Trophoblast cell (in vitro differentiated cells and primary cell): ENCODE measurements around the gene FOXJ3.
A peak's percentile ranks its signal among the peaks of the same experiment; 100 is the strongest.
"Not testable (repeated sequence)": the region's sequence is repeated elsewhere in the genome, so short reads cannot be mapped to it uniquely, and the experiment has no call there.

Experiments used
- DNase-seq, 2 donors: peaks; one replicate each; pipeline ENCODE4 v3.0.0-alpha.2; 2016
- H2AFZ ChIP-seq: 2 replicates; pipeline ENCODE4 v1.6.1; 2013; ENCODE audit warnings: low read length, moderate library complexity, mild to moderate bottlenecking; ENCODE audit not compliant: insufficient read depth, poor library complexity
- H2AK5ac ChIP-seq: 2 replicates; pipeline ENCODE4 v1.6.1; 2013; ENCODE audit warnings: mild to moderate bottlenecking, low read length
- H2BK120ac ChIP-seq: 2 replicates; pipeline ENCODE4 v1.6.1; 2013; ENCODE audit warnings: low read length, mild to moderate bottlenecking, moderate library complexity; ENCODE audit not compliant: insufficient read depth, poor library complexity
- H2BK12ac ChIP-seq: 2 replicates; pipeline ENCODE4 v1.6.1; 2013; ENCODE audit warnings: mild to moderate bottlenecking, low read length, moderate library complexity
- H2BK5ac ChIP-seq: 2 replicates; pipeline ENCODE4 v1.6.1; 2013; ENCODE audit warnings: low read length, low read depth, moderate library complexity, mild to moderate bottlenecking; ENCODE audit not compliant: poor library complexity
- H3K14ac ChIP-seq: 2 replicates; pipeline ENCODE4 v1.6.1; 2013; ENCODE audit warnings: mild to moderate bottlenecking, low read length
- H3K18ac ChIP-seq: 2 replicates; pipeline ENCODE4 v1.6.1; 2013; ENCODE audit warnings: mild to moderate bottlenecking, low read length
- H3K23ac ChIP-seq: 2 replicates; pipeline ENCODE4 v1.6.1; 2013; ENCODE audit warnings: low read length
- H3K27ac ChIP-seq: 2 replicates; pipeline ENCODE4 v1.5.1; 2013; ENCODE audit warnings: low read depth, mild to moderate bottlenecking, inconsistent platforms, low read length, moderate library complexity
- H3K27me3 ChIP-seq: 2 replicates; pipeline ENCODE4 v1.6.1; 2013; ENCODE audit warnings: inconsistent platforms, mild to moderate bottlenecking, low read length, moderate library complexity; ENCODE audit not compliant: insufficient read depth
- H3K36me3 ChIP-seq, 2 experiments: 1 replicate in 1 of 2; 2 replicates in 1 of 2; pipeline ENCODE4 v1.6.1; 2013; ENCODE audit warnings: low read length in 2 of 2, mild to moderate bottlenecking in 2 of 2, moderate library complexity in 1 of 2; ENCODE audit not compliant: insufficient read depth in 2 of 2, control insufficient read depth in 1 of 2
- H3K4ac ChIP-seq: 2 replicates; pipeline ENCODE4 v1.6.1; 2013; ENCODE audit warnings: low read depth, mild to moderate bottlenecking, low read length, moderate library complexity
- H3K4me1 ChIP-seq, 2 experiments: 1 replicate in 1 of 2; 2 replicates in 1 of 2; pipeline ENCODE4 v1.6.1; 2013; ENCODE audit warnings: low read length in 2 of 2, mild to moderate bottlenecking in 2 of 2, moderate library complexity in 1 of 2; ENCODE audit not compliant: insufficient read depth in 2 of 2, control insufficient read depth in 1 of 2
- H3K4me2 ChIP-seq: 2 replicates; pipeline ENCODE4 v1.6.1; 2013; ENCODE audit warnings: inconsistent platforms, mild to moderate bottlenecking, low read length, moderate library complexity
- H3K4me3 ChIP-seq: 2 replicates; pipeline ENCODE4 v1.5.1; 2013; ENCODE audit warnings: mild to moderate bottlenecking, low read depth, low read length, inconsistent platforms
- H3K79me1 ChIP-seq: one replicate; pipeline ENCODE4 v1.6.1; 2013; ENCODE audit warnings: low read length
- H3K79me2 ChIP-seq: 2 replicates; pipeline ENCODE4 v1.6.1; 2013; ENCODE audit warnings: low read length, mild to moderate bottlenecking; ENCODE audit not compliant: control insufficient read depth, insufficient read depth, poor library complexity
- H3K9ac ChIP-seq: 2 replicates; pipeline ENCODE4 v1.6.1; 2013; ENCODE audit warnings: mild to moderate bottlenecking, low read length
- H3K9me3 ChIP-seq: 2 replicates; pipeline ENCODE4 v1.6.1; 2013; ENCODE audit warnings: low read depth, mild to moderate bottlenecking, control low read depth, inconsistent platforms, low read length; ENCODE audit not compliant: insufficient read depth
- H4K12ac ChIP-seq: 2 replicates; pipeline ENCODE4 v1.6.1; 2013; ENCODE audit warnings: low read depth, mild to moderate bottlenecking, low read length, moderate library complexity
- H4K8ac ChIP-seq: 2 replicates; pipeline ENCODE4 v1.6.1; 2013; ENCODE audit warnings: low read depth, mild to moderate bottlenecking, low read length, moderate library complexity
- H4K91ac ChIP-seq: one replicate; pipeline ENCODE4 v1.6.1; 2013; ENCODE audit warnings: low read depth, mild to moderate bottlenecking, low read length, moderate library complexity
- WGBS: extraction: QIAGEN DNeasy Blood & Tissue Kit; methylation state at CpG from one replicate; pipeline ENCODE4 v1.1.7; 2013; ENCODE audit warnings: missing lambda C conversion rate; ENCODE audit not compliant: insufficient read length, insufficient coverage; ENCODE audit errors: extremely low coverage; 5-methylcytosine and 5-hydroxymethylcytosine counted together

FOXJ3 gene

GRCh38 chr1:42209526-42210251, 125.3 kb downstream of the FOXJ3 start:
- H2BK120ac ChIP-seq, result peak overlapping the region; percentile 29
- H3K4ac ChIP-seq, result no peak overlapping the region
- peak overlapping the region; percentile 2 for H3K14ac ChIP-seq
- H3K9ac ChIP-seq, result no peak overlapping the region
- peak overlapping the region; percentile 23 for H2BK5ac ChIP-seq
- no peak overlapping the region for H3K4me3 ChIP-seq
- no peak overlapping the region for H2AK5ac ChIP-seq
- H2AFZ ChIP-seq, result no peak overlapping the region
- DNase-seq, result peak; percentile 79 to 86
- no peaks in the 10 kb centered on the region for H3K36me3 ChIP-seq
- WGBS, result no CpG with 5 or more reads among the region's 6 CpGs
- H3K9me3 ChIP-seq, result no peaks in the 10 kb centered on the region
- H2BK12ac ChIP-seq, result no peak overlapping the region
- peak overlapping the region; percentile 59 for H3K27ac ChIP-seq
- peak overlapping the region; percentile 15 for H3K4me2 ChIP-seq
- no peak overlapping the region for H3K18ac ChIP-seq
- no peaks in the 10 kb centered on the region for H3K27me3 ChIP-seq
- H3K79me2 ChIP-seq, result no peaks in the 10 kb centered on the region
- H4K8ac ChIP-seq, result no peak overlapping the region
- H3K4me1 ChIP-seq, result peaks cover 25 to 26% of the 10 kb centered on the region in 2 experiments
- no peak overlapping the region for H4K12ac ChIP-seq
- H3K79me1 ChIP-seq, result peaks cover 8% of the 10 kb centered on the region
- no peak overlapping the region for H3K23ac ChIP-seq
- peak overlapping the region; percentile 57 for H4K91ac ChIP-seq

- H4K8ac ChIP-seq, H3K9me3 ChIP-seq, H3K4me3 ChIP-seq, H3K9ac ChIP-seq, H3K27me3 ChIP-seq, H2AFZ ChIP-seq, H3K79me1 ChIP-seq, H3K36me3 ChIP-seq, H3K4ac ChIP-seq, H3K4me2 ChIP-seq, H2BK12ac ChIP-seq, H3K14ac ChIP-seq, H2BK5ac ChIP-seq, H4K12ac ChIP-seq, H4K91ac ChIP-seq, H3K27ac ChIP-seq, H3K23ac ChIP-seq, H3K79me2 ChIP-seq, H3K18ac ChIP-seq, H2AK5ac ChIP-seq: not testable (repeated sequence)
- WGBS, result no CpG with 5 or more reads among the region's 2 CpGs
- Histone ChIP-seq H2BK120ac (peak overlapping the region; percentile 6), H3K4me1 (peaks cover 24 to 25% of the 10 kb centered on the region in 2 experiments)
- peak; percentile 37 to 54 for DNase-seq
Observed at GRCh38 chr1:42206930-42207329, 128.1 kb downstream of the FOXJ3 start.

- no CpG with 5 or more reads among the region's 3 CpGs for WGBS
- Histone ChIP-seq H3K27me3 (no peaks in the 10 kb centered on the region), H2AK5ac (no peak overlapping the region), H2BK12ac (no peak overlapping the region), H3K4me2 (no peak overlapping the region), H3K23ac (no peak overlapping the region), H2AFZ (no peak overlapping the region), H4K12ac (no peak overlapping the region), H3K4ac (no peak overlapping the region), H3K9me3 (no peaks in the 10 kb centered on the region), H3K79me1 (peaks cover 4% of the 10 kb centered on the region), H3K27ac (no peak overlapping the region), H3K36me3 (no peaks in the 10 kb centered on the region), H3K4me3 (no peak overlapping the region), H4K91ac (no peak overlapping the region), H2BK120ac (no peak overlapping the region), H3K4me1 (peaks cover 21% of the 10 kb centered on the region in 2 experiments), H2BK5ac (no peak overlapping the region), H3K79me2 (no peaks in the 10 kb centered on the region), H3K14ac (no peak overlapping the region), H3K18ac (no peak overlapping the region), H3K9ac (no peak overlapping the region), H4K8ac (no peak overlapping the region)
- peak; percentile 85 to 98 for DNase-seq
Observed at GRCh38 chr1:42206164-42206563, 128.9 kb downstream of the FOXJ3 start.

GRCh38 chr1:42201986-42202385, 133.0 kb downstream of the FOXJ3 start:
- H3K23ac ChIP-seq, result no peak overlapping the region
- no peak overlapping the region for H2BK12ac ChIP-seq
- H2AFZ ChIP-seq, result no peak overlapping the region
- no peak overlapping the region for H4K91ac ChIP-seq
- no peak overlapping the region for H3K4me2 ChIP-seq
- no peak overlapping the region for H3K27ac ChIP-seq
- no peak overlapping the region for H2BK120ac ChIP-seq
- peaks cover 0 to 2% of the 10 kb centered on the region in 2 experiments for H3K36me3 ChIP-seq
- H3K9me3 ChIP-seq, result no peaks in the 10 kb centered on the region
- H3K79me2 ChIP-seq, result no peaks in the 10 kb centered on the region
- H3K9ac ChIP-seq, result no peak overlapping the region
- H3K4me1 ChIP-seq, result peaks cover 3 to 4% of the 10 kb centered on the region in 2 experiments
- H2AK5ac ChIP-seq, result no peak overlapping the region
- no peak overlapping the region for H3K4ac ChIP-seq
- H3K79me1 ChIP-seq, result peaks cover 2% of the 10 kb centered on the region
- H4K12ac ChIP-seq, result no peak overlapping the region
- no peak overlapping the region for H3K18ac ChIP-seq
- H4K8ac ChIP-seq, result no peak overlapping the region
- no peak for DNase-seq
- no peak overlapping the region for H3K14ac ChIP-seq
- H3K27me3 ChIP-seq, result no peaks in the 10 kb centered on the region
- no peak overlapping the region for H3K4me3 ChIP-seq
- H2BK5ac ChIP-seq, result no peak overlapping the region
